Ectodermal cell (in vitro differentiated cells): ENCODE measurements around the gene NXT2. TPM values are rescaled to one million over a fixed set of nuclear protein-coding genes. Genes with fewer than 3 reads are reported as not detected.

ENCODE experiments used
- H3K27ac ChIP-seq: 2 replicates; pipeline ENCODE4 v1.7.0; 2013; ENCODE audit warnings: mild to moderate bottlenecking, low read depth, low read length; ENCODE audit not compliant: insufficient read depth, poor library complexity, severe bottlenecking
- H3K27me3 ChIP-seq: 2 replicates; pipeline ENCODE4 v1.7.0; 2013; ENCODE audit warnings: mild to moderate bottlenecking, low read length; ENCODE audit not compliant: insufficient read depth, control insufficient read depth, poor library complexity, severe bottlenecking
- H3K36me3 ChIP-seq: one replicate; pipeline ENCODE4 v1.7.0; 2013; ENCODE audit warnings: low read length; ENCODE audit not compliant: control insufficient read depth, insufficient read depth
- H3K4me1 ChIP-seq: one replicate; pipeline ENCODE4 v1.7.0; 2013; ENCODE audit warnings: low read length; ENCODE audit not compliant: control insufficient read depth, insufficient read depth
- H3K4me3 ChIP-seq: 2 replicates; pipeline ENCODE4 v1.7.0; 2013; ENCODE audit warnings: low read depth, low read length, control low read depth; ENCODE audit not compliant: insufficient read depth
- H3K9me3 ChIP-seq: 2 replicates; pipeline ENCODE4 v1.7.0; 2013; ENCODE audit warnings: mild to moderate bottlenecking, low read length, moderate library complexity; ENCODE audit not compliant: control insufficient read depth
- WGBS, 2 experiments: methylation state at CpG; one replicate each; pipeline ENCODE4 v1.1.7; 2013; ENCODE audit warnings: missing lambda C conversion rate in 2 of 2; 5-methylcytosine and 5-hydroxymethylcytosine counted together
- polyA plus RNA-seq, 4 experiments: library from polyadenylated mRNA; stranded (reverse); fragments of 50-300 nt; gene quantifications; one replicate each; pipeline ENCODE4 v1.2.3, GENCODE V29; 2013

NXT2 gene
- 22.7 TPM for polyA plus RNA-seq (2013, experiment 1 of 4)
- polyA plus RNA-seq (2013, experiment 2 of 4), result 20.8 TPM
- polyA plus RNA-seq (2013, experiment 3 of 4), result 15.3 TPM
- 17.2 TPM for polyA plus RNA-seq (2013, experiment 4 of 4)

DNA sequence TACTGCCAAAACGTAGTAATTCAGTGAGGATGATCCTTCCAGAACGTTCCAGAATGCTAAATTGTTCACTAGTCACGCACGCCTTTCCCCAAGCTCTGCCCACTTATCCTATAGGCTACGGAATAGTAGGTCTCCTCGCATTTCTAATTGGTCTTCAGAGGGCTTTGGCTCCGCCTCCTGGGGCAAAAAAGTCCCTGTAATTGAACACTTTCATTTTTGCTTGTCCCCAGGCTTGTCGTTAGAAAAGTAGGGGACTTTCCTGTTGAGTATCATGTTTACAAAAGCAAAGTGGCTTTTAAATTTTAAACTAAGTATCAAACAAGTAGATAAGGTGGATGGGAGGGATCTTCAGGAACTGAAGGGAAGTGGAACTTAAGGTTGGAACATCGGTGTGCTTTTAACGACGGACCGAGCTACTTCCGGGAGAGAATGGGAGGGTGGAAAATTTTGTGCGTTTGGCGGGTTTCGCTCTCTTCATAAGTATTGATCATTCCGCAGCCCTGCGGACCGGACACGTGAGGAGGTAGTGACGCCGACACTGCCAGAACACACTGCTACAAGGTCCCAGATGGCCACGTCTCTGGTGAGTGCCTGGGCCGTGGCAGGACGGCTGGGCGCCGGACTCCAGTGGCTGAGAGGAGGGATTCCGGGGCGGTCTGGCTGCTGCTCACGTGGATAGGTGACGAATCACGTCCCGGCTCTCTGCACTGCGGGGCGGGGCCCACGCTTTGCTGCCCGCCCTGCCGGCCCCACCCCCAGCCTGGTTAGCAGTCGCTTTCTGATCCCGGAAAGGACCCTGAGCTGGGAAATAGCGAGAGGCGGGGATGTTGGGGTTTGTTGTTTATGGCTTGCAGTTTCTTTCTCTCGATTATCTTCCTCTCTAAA is at the start of gene NXT2:
NXT2 (plus strand) TSS at position 406 of the 885 bp plus-strand sequence; CDS start at position 569, 163 bp downstream.
- Histone ChIP-seq H3K4me3 (peak within 1 kb of the TSS; percentile 61), H3K36me3 (no peaks in the 10 kb centered on the region), H3K27ac (peak within 1 kb of the TSS; percentile 76), H3K9me3 (no peaks in the 10 kb centered on the region), H3K27me3 (peaks cover 23% of the 10 kb centered on the region), H3K4me1 (no peaks in the 10 kb centered on the region)
- WGBS, 2 experiments, result 5 to 6% methylated on average over 39 to 41 of the region's 43 CpGs

DNA sequence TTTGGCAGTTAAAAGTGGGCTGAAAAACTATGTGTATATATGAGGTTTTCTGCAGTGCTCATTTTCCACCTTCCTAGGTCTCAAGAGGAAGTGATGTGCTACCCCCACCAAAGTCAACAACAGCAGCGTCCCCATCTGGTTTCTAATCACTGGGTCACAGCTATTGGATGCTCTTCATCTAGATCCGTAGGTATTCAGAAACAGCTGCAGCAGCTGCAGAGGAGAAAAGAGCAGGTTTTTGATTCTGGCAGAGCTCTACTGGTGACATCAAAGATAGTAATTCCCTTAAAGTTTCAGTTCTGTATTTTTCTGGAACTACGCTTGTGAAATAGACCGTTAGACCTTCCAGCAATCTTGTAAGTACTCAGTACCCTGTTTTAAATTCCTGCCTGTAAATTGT is 49.0 kb upstream of the NXT2 start:
- 58 to 68% methylated on average over 2 to 3 of the region's 4 CpGs for WGBS, 2 experiments
- H3K4me1 ChIP-seq, result no peaks in the 10 kb centered on the region
- H3K27me3 ChIP-seq, result no peaks in the 10 kb centered on the region
- H3K27ac ChIP-seq, result no peak overlapping the region
- no peaks in the 10 kb centered on the region for H3K36me3 ChIP-seq
- H3K9me3 ChIP-seq, result no peaks in the 10 kb centered on the region
- H3K4me3 ChIP-seq, result no peak overlapping the region

DNA sequence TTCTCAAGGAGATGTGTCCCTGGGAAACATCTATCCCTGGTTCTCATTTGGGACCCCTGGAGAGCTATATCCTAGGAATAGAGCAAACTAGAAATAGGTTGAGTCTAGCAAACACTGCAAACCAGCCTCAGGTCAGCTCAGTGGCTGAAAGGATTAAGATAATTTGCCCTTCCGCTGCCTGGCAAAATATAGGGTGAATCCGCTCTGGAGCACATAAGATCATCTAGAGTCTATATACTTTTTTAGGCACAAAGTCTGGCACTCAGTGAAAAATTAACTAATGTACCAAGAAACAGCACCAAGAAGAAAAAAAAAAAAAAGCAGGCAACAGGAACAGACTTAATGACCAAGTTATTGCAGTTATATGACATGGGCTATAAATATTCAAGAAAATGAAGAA is 47.5 kb upstream of the NXT2 start:
- no peak overlapping the region for H3K27ac ChIP-seq
- H3K36me3 ChIP-seq, result no peaks in the 10 kb centered on the region
- no peaks in the 10 kb centered on the region for H3K4me1 ChIP-seq
- H3K27me3 ChIP-seq, result no peaks in the 10 kb centered on the region
- H3K9me3 ChIP-seq, result no peaks in the 10 kb centered on the region
- no peak overlapping the region for H3K4me3 ChIP-seq
- WGBS, 2 experiments, result 93 to 94% methylated on average over 2 of the region's 2 CpGs

DNA sequence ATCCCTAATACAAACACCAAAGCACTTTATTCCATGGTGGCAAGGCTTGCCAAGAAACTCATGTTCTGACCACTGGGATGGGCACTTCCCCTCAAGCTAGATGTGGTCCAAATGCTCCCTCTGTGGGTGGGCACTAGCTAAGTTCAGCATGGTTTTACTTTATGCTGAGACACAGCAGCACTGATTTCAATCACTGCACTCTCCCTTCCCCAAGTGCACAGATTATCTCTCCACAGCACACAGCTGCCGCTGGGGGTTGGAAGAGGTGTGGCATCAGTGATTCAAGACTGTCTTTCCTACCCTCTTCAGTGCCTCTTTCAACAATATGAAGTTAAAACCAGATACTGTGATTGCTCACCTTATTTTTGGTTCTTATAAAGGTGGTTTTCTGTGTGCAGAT is 38.2 kb upstream of the NXT2 start:
- Histone ChIP-seq H3K27me3 (no peaks in the 10 kb centered on the region), H3K4me1 (no peaks in the 10 kb centered on the region), H3K27ac (no peak overlapping the region), H3K36me3 (no peaks in the 10 kb centered on the region), H3K9me3 (no peaks in the 10 kb centered on the region), H3K4me3 (no peak overlapping the region)
- 100% methylated on average over 1 of the region's 1 CpG; no CpG with 5 or more reads in 1 of the 2 experiments for WGBS, 2 experiments

DNA sequence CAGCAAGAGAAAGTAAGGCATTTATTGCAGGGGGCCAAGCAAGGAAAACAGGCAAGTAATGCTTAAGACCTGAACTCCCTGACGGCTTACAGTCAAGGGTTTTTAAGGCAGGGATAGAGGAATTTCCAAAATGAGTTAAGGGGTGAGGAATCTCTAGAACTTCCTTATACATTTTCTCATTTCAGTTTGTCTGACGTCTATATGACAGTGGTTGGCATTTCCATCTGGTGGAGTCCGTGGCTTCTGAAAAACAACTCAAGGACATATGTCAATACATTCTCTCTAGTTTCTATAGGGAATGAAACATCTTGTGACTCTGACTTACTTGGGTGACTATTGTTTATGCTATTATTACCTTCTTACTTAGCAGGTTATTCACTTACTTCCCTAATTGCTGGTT is 35.5 kb upstream of the NXT2 start:
- WGBS, 2 experiments, result 91 to 100% methylated on average over 1 to 3 of the region's 3 CpGs
- Histone ChIP-seq H3K4me3 (no peak overlapping the region), H3K9me3 (no peaks in the 10 kb centered on the region), H3K27ac (no peak overlapping the region), H3K36me3 (no peaks in the 10 kb centered on the region), H3K4me1 (no peaks in the 10 kb centered on the region), H3K27me3 (no peaks in the 10 kb centered on the region)

DNA sequence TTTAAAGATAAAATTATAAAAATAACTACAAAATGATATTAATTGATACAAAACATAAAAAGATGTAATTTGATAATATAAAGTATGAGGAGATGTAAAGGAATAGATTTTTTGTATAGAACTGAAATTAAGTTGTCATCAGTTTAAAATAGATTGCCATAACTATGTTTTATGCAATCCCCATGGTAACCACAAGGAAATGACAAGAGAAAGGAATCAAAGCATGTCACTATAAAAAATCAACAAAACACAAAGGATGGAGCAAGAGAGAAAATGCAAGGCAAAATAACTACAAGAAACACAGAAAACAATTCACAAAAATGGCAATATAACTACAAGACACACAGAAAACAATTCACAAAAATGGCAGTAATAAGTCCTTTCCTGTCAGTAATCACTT is 27.7 kb upstream of the NXT2 start:
- H3K27ac ChIP-seq, result no peak overlapping the region
- no peaks in the 10 kb centered on the region for H3K9me3 ChIP-seq
- no peaks in the 10 kb centered on the region for H3K27me3 ChIP-seq
- no peaks in the 10 kb centered on the region for H3K36me3 ChIP-seq
- no peaks in the 10 kb centered on the region for H3K4me1 ChIP-seq
- no peak overlapping the region for H3K4me3 ChIP-seq

DNA sequence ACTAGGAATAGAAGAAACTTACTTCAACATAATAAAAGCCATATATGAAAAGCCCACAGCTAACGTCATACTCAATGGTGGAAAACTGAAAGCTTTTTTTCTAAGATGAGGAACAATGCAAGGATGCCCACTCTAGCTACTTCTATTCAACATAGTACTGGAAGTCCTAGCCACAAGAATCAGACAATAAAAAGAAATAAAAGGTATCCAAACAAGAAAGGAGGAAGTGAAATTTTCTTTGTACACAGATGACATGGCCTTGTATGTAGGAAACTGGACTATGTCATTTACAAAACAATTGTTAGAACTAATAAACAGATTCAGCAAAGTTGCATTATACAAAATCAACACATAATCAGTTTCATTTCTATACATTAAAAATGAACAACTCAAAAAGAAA is 25.5 kb upstream of the NXT2 start:
- Histone ChIP-seq H3K36me3 (no peaks in the 10 kb centered on the region), H3K27ac (no peak overlapping the region), H3K9me3 (no peaks in the 10 kb centered on the region), H3K4me1 (no peaks in the 10 kb centered on the region), H3K4me3 (no peak overlapping the region), H3K27me3 (no peaks in the 10 kb centered on the region)
- WGBS, 2 experiments, result 100% methylated on average over 1 of the region's 1 CpG; no CpG with 5 or more reads in 1 of the 2 experiments

DNA sequence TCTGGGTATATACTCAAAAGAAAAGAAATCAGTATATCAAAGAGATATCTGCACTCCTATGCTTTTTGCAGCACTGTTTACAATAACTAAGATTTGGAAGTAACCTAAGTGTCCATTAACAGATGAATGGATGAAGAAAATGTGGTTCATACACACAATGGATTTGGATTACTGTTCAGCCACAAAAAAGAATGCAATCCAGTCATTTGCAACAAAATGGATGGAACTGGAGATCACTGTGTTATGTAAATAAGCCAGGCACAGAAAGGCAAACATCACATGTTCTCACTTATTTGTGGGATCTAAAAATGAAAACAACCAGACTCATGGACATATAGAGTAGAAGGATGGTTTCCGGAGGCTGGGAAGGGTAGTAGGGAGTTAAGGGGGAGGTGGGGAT is 17.6 kb upstream of the NXT2 start:
- H3K9me3 ChIP-seq, result no peaks in the 10 kb centered on the region

DNA sequence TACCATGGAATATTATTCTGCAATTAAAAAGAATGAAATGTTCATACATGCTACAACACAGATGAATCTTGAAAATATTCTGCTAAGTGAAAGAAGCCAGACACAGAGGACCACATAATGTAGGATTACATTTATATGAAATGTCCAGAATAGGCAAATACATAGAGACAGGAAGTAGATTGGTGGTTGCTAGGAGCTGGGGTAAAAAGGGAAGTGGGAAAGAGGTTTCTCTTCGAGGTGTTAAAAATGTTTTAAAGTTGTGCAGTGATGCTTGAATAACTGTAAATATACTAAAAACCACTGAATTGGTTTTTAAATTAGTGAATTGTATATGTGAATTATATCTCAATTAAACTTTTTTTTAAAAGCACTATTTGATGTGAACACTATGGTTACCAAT is 3.6 kb upstream of the NXT2 start:
- WGBS, 2 experiments, result no CpG with 5 or more reads among the region's 1 CpG
- peaks cover 26% of the 10 kb centered on the region for H3K27me3 ChIP-seq
- H3K27ac ChIP-seq, result no peak overlapping the region

More for the DNA sequence above, 17.6 kb upstream of the NXT2 start:
- Histone ChIP-seq H3K4me3 (no peak overlapping the region), H3K4me1 (no peaks in the 10 kb centered on the region), H3K36me3 (no peaks in the 10 kb centered on the region), H3K27ac (no peak overlapping the region), H3K27me3 (no peaks in the 10 kb centered on the region)
- WGBS, 2 experiments, result 83 to 100% methylated on average over 1 of the region's 1 CpG

DNA sequence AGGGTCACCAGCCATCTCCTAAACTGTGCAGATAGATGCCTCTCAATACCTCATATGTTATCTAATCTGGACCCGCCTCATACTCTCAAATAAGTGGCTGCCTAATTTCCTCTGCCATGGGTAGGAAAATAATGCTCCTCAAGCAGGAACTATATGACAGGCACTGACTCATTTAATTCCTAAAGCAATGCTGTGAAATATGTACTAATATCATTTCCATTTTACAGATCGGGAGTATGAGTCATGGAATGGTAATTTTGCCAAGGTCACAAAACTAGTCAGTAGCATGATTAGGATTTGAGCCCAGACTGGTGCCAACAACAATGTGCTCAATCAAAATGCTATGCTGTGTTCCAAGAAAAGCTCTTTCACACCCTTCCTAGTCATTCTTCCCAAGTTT is 3.0 kb upstream of the NXT2 start:
- no peaks in the 10 kb centered on the region for H3K4me1 ChIP-seq
- no peaks in the 10 kb centered on the region for H3K36me3 ChIP-seq
- no peaks in the 10 kb centered on the region for H3K9me3 ChIP-seq
- 93 to 95% methylated on average over 2 of the region's 2 CpGs for WGBS, 2 experiments
- H3K27me3 ChIP-seq, result peaks cover 26% of the 10 kb centered on the region
- no peak overlapping the region for H3K4me3 ChIP-seq
- H3K27ac ChIP-seq, result no peak overlapping the region

More for the DNA sequence above, 3.6 kb upstream of the NXT2 start:
- Histone ChIP-seq H3K36me3 (no peaks in the 10 kb centered on the region), H3K9me3 (no peaks in the 10 kb centered on the region), H3K4me3 (no peak overlapping the region), H3K4me1 (no peaks in the 10 kb centered on the region)
